IPS-18c (cell line): ENCODE measurements around the gene DCDC1.

ENCODE experiments used
- H3K4me3 ChIP-seq: 2 replicates; pipeline ENCODE4 v1.7.0; 2013; ENCODE audit warnings: low read depth, mild to moderate bottlenecking, low read length, moderate library complexity; ENCODE audit not compliant: insufficient read depth
- H3K9me3 ChIP-seq: one replicate; pipeline ENCODE4 v1.6.1; 2013; ENCODE audit warnings: mild to moderate bottlenecking, low read length, moderate library complexity; ENCODE audit not compliant: control insufficient read depth, insufficient read depth

DCDC1 gene

DNA sequence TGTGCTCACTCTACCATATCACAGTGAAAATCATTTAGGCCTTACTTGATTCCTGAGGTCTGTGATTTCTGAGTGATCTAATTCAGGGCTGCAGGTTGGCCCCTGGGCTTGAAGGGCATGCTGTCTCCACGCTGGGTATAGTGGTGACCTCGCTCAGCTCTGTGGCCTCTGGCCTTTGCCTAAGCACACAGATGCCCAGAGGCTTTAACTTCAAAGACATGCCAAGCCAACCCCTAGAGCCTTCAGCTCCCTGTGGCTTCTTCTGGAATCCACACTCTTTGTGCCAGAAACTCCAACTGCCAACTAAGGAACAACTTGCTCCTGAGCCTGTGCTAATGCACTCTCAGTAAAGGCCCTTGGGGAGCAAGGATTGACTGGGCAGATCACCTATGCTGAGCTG is 550.8 kb downstream of the DCDC1 start:
- Histone ChIP-seq H3K4me3 (no peak overlapping the region), H3K9me3 (no peaks in the 10 kb centered on the region)

DNA sequence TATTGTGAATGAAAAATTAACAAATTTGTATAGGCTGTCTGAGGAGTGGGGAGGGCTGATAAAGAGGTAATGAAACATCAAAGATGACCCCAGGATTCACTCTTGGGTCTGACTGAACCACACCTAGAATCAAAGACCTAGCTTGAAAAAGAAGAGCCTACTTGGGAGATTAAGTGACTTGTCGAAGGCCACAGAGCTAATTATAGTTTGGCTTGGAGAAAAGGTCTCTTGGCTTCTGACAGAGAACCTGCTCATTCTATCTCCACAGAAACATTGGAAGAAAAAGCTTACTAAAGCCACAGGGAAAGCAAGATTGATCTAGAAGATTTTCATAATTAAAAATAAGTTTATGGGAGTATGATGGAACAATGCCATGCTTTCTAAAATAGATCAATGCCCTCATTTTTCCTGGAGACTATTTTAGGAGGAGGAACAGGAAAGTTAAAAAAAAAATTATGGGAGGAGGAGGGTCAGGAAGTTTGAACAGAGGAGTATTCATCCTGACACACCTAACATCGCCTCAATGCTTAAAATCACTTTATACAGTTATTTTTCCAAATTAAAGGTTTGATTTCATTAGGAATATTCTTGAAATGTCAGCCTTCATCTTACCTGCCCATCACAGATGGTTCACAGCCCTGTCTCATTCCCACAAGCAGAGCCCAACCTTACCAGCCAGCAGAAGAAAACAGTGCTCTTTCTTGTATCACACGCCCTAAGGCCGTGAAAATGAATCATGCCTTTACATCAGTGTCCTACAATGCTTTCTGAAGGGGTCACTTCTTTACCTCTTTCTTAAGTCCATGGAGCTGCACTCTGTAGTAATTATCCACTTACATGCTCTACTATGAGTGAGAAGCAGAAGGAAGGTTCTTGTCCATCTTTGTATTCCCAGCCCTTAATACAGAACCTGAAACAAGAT is 552.3 kb downstream of the DCDC1 start:
- no peak overlapping the region for H3K4me3 ChIP-seq

DNA sequence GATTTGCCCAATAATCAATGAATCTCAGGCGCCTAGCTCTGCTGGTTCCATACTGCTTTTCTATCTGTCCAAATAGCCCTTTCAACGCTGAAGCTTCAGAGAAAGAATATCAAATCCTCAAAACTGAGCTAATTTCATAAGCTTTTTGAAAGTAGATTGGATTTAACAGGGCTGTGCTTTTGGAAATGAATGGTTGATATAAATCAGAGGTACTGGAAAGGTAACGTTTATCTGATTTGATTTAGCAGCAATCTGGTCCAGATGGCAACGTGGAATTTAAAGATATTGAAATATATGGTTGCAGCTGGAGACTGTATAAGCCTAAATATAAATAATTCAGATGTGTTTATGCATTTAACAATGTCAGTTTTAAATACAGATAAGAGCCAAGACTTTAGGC is 553.9 kb downstream of the DCDC1 start:
- no peak overlapping the region for H3K4me3 ChIP-seq
- H3K9me3 ChIP-seq: no peaks in the 10 kb centered on the region

More for the DNA sequence above, 552.3 kb downstream of the DCDC1 start:
- no peaks in the 10 kb centered on the region for H3K9me3 ChIP-seq

DNA sequence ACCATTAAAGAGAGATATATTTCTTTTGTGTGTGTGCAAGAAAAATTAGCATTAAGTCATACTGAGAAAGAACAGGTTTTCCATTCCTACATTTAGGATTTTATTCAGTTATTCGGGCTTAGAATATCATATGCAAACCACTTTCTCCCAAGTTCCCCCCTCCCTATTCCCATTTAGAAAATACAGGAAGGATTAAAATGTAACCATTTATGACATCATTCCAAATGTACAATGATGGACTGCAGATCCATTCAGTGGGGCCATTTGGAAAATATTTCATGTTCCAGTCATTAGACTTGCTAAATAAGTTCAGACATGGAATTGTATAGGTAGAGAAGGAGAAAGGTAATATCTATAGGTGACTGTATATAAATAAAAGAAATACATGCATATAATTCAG is 554.8 kb downstream of the DCDC1 start:
- Histone ChIP-seq H3K4me3 (no peak overlapping the region), H3K9me3 (no peaks in the 10 kb centered on the region)
